Testis (tissue), 3 donors: ENCODE data around the gene NUP188. TPM values are rescaled to one million over a fixed set of nuclear protein-coding genes. Genes with fewer than 3 reads are reported as not detected.
A peak's percentile ranks its signal among the peaks of the same experiment; 100 is the strongest.

Experiments
- DNase-seq: peaks from one replicate; pipeline ENCODE4 v3.0.0-alpha.2; 2019
- H3K27ac ChIP-seq, 2 donors: fragments of 200-600 bp; sonication (generic); one replicate each; pipeline ENCODE4 v1.5.1; 2019
- H3K27me3 ChIP-seq: fragments of 200-600 bp; sonication (generic); one replicate; pipeline ENCODE4 v1.5.1; 2019
- H3K36me3 ChIP-seq: fragments of 200-600 bp; sonication (generic); one replicate; pipeline ENCODE4 v1.5.1; 2017; ENCODE audit warnings: low read depth; ENCODE audit errors: missing control alignments
- H3K4me1 ChIP-seq: fragments of 200-600 bp; sonication (generic); one replicate; pipeline ENCODE4 v1.5.1; 2019
- H3K4me3 ChIP-seq, 2 donors: fragments of 200-600 bp; sonication (generic); one replicate each; pipeline ENCODE4 v1.5.1; 2017 to 2019
- H3K9me3 ChIP-seq: fragments of 200-600 bp; sonication (generic); one replicate; pipeline ENCODE4 v1.5.1; 2017
- POLR2A ChIP-seq: fragments of 450-650 bp; IDR thresholded peaks from one replicate; pipeline ENCODE4 v1.6.1; 2017; ENCODE audit warnings: antibody characterized with exemption, mild to moderate bottlenecking, moderate library complexity
- WGBS, 2 donors: methylation state at CpG; one replicate each; pipeline ENCODE4 v1.1.5; 2018; 5-methylcytosine and 5-hydroxymethylcytosine counted together
- intact Hi-C: fragments of 100-400 bp; cut with DNase I; formaldehyde crosslinking; loops from one replicate; pipeline ENCODE4 v1.15.1; 2023; ENCODE audit warnings: low total_unique reads
- polyA plus RNA-seq: library from polyadenylated mRNA; stranded (reverse); fragments of 350-450 nt; fragmentation: Illumina TruSeq; extraction: RNeasy Lipid Tissue Mini Kit (QIAGEN cat#74804); gene quantifications from one replicate; pipeline ENCODE4 v1.2.3, GENCODE V29; 2014; ENCODE audit warnings: low read depth, low replicate concordance; ENCODE audit not compliant: insufficient read depth
- total RNA-seq, 2 donors: library from RNA; depleted of rRNA; stranded (reverse); fragments of >200 nt; gene quantifications; one replicate each; pipeline ENCODE4 v1.2.3, GENCODE V29; 2016
- TF ChIP-seq, protein P1 (sequence below), 3 experiments: fragments of 450-650 bp in 2 of 3; fragments of 200-600 bp in 1 of 3; sonication (generic) in 1 of 3; IDR thresholded peaks; one replicate each; pipeline ENCODE4 v1.5.1; 2016 to 2019; ENCODE audit warnings: antibody characterized with exemption in 3 of 3, mild to moderate bottlenecking in 2 of 3, moderate library complexity in 1 of 3

The NUP188 gene
- total and polyA plus RNA-seq, 3 donors from 2014 or later, result 165 to 241 (median 184) TPM

DNA sequence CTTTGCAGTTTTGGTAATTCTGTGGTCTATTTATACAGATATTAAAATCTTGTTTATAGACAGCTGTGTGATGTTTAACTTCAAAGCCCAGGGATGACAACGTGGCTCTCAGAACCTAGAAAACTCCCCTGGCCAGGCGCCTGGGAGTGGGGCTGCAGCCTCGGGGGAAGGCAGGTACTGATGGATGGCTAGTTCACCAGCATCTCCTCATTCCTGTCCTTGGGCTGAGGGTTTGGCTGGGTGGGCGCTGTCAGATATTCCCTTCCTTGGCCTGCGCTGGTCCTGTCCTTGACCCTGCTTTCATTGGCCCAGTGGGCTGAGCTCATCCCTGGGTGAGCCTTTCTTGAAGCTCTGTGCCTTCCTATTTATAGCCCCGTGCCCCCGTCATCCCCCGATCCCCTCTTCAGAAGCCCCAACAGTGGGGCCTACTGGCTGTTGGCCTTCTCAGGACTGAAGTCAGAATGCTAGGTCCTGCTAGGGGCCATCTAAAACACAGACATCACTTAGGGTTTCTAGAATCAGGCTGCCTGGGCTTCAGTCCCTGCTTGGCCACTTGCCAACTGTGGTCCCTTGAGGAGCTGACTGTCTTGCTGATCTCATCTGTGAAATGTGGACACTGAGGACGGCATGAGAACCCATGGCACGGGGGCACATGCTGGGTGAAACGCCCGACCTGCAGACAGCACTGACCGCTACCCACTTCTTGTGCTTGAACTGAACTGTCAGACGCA, 59.7 kb downstream of the NUP188 start:
- H3K27me3 ChIP-seq, result no peaks in the 10 kb centered on the region
- H3K9me3 ChIP-seq, result no peaks in the 10 kb centered on the region
- peaks cover 32% of the 10 kb centered on the region for H3K4me1 ChIP-seq
- intact Hi-C loops, result no loop called here
- WGBS, 2 donors, result 45 to 62% methylated on average over 10 to 14 of the region's 14 CpGs
- no peak overlapping the region for H3K4me3 ChIP-seq
- no peaks in the 10 kb centered on the region for H3K36me3 ChIP-seq
- peak overlapping the region; percentile 45 to 82 for H3K27ac ChIP-seq
- peak; percentile 37 for DNase-seq
- TF ChIP-seq, protein P1, sequence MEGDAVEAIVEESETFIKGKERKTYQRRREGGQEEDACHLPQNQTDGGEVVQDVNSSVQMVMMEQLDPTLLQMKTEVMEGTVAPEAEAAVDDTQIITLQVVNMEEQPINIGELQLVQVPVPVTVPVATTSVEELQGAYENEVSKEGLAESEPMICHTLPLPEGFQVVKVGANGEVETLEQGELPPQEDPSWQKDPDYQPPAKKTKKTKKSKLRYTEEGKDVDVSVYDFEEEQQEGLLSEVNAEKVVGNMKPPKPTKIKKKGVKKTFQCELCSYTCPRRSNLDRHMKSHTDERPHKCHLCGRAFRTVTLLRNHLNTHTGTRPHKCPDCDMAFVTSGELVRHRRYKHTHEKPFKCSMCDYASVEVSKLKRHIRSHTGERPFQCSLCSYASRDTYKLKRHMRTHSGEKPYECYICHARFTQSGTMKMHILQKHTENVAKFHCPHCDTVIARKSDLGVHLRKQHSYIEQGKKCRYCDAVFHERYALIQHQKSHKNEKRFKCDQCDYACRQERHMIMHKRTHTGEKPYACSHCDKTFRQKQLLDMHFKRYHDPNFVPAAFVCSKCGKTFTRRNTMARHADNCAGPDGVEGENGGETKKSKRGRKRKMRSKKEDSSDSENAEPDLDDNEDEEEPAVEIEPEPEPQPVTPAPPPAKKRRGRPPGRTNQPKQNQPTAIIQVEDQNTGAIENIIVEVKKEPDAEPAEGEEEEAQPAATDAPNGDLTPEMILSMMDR (IDR thresholded peaks at IDR 0.05), result peak in 1 of 3 experiments; percentile 5
- TF ChIP-seq POLR2A, result no peak

DNA sequence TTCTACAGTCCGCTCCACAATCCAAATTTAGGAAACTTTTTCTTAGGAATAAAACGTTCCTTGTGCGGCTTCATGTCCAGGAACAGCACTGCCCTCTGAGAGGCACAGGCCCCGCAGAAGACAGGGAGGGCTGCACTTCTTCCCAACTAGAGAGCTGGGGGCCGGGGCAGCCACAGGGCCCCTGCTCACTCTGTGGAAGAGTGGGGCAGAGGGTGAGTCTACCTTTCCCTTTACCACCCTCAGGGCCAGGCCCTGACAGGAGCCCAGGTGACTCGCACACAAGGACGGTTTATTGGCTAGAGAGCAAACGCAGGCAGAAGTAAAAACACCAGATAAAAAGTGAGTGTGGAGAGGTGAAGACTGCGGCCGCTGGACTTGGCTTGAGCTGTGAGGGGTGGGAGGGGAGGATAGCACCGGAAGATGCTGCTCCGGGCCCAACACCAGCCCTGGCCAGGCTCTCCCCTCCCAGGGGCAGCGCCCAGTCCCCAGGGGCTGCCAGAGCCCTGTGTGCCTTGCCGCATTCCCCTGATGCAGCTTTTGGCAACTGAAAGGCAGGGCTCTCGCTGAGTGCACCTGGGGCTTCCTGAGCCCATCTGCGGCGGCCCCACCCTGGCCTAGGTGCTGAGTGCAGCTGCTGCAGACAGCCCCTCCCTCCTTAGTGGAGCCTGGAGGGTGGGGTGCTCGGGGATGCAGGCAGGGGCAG, 60.4 kb downstream of the NUP188 start:
- no peaks in the 10 kb centered on the region for H3K9me3 ChIP-seq
- 46 to 47% methylated on average over 14 to 18 of the region's 18 CpGs for WGBS, 2 donors
- no peaks in the 10 kb centered on the region for H3K27me3 ChIP-seq
- TF ChIP-seq, protein P1 (IDR thresholded peaks at IDR 0.05), result no peak
- TF ChIP-seq POLR2A, result no peak
- H3K27ac ChIP-seq, result peak overlapping the region; percentile 46 to 82
- H3K4me3 ChIP-seq, result no peak overlapping the region
- H3K4me1 ChIP-seq, result peaks cover 32% of the 10 kb centered on the region
- intact Hi-C loops, result no loop called here
- no peak for DNase-seq
- no peaks in the 10 kb centered on the region for H3K36me3 ChIP-seq

DNA sequence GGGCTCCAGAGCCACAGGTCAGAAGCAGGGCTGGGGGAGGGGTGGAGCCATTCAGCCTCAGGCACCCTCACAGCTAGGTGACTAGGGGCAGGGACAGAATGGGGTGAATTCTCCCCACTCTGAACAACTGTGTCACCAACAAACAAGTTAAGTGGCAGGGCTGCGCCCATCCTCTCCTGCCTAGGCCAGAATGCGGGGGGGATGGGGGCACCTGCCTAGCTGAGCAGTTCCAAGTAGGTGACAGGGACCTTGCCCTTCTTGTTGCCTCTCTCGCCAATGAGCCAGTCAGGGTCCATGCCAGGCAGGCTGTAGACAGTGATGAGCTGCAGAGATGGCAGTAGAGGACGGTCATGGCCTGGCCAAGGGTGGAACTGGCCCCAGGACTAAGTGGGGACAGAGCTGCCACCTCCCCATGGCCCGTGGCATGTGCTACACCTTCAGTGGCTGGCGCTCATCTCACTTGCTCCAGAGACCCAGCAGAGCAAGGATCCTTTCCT, 61.0 kb downstream of the NUP188 start:
- no peak for DNase-seq
- peak overlapping the region; percentile 46 to 82 for H3K27ac ChIP-seq

DNA sequence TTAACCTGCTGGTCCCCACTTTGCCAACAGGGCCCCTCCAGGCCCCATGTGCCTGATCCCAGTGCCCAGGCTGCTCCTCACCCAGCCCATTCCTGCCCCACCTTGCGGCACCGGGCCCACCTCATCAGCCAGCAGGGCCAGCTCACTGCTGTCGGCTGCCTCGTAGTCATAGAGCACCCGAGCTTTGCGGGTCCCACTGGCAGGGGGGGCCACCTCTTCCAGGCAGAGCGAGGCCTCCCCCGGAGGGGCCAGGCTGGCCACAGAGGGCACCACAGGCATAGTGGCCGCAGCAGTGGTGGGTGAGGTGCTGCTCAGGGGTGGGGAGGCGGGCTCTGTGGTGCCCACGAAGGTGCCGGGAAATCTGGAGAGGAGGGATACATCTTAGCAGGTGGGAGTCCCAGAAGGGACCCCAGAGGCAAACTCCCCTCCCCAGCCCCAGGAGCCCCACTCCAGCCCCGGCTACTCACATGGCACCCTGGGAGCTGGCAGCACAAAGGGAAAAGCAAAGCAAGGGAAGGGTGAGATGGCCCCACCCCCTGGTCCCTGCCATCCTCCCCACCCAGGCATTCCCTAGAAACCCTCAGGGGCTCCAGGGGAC, 61.6 kb downstream of the NUP188 start:
- Histone ChIP-seq H3K9me3 (no peaks in the 10 kb centered on the region), H3K4me1 (peaks cover 32% of the 10 kb centered on the region), H3K27ac (no peak overlapping the region), H3K4me3 (no peak overlapping the region), H3K27me3 (no peaks in the 10 kb centered on the region), H3K36me3 (no peaks in the 10 kb centered on the region)
- intact Hi-C loops, result no loop called here
- TF ChIP-seq POLR2A, result no peak
- TF ChIP-seq, protein P1 (IDR thresholded peaks at IDR 0.05), result no peak
- 82 to 93% methylated on average over 12 to 13 of the region's 13 CpGs for WGBS, 2 donors
- no peak for DNase-seq

More for the DNA sequence above, 61.0 kb downstream of the NUP188 start:
- Histone ChIP-seq H3K9me3 (no peaks in the 10 kb centered on the region), H3K4me3 (no peak overlapping the region), H3K27me3 (no peaks in the 10 kb centered on the region), H3K36me3 (no peaks in the 10 kb centered on the region), H3K4me1 (peaks cover 32% of the 10 kb centered on the region)
- 83 to 85% methylated on average over 2 to 6 of the region's 6 CpGs for WGBS, 2 donors
- intact Hi-C loops, result no loop called here
- no peak for TF ChIP-seq POLR2A
- TF ChIP-seq, protein P1 (IDR thresholded peaks at IDR 0.05), result no peak
